T-helper 9 cell (primary cell): Measurements from ENCODE around the gene B3GNT9.

Source experiments
- DNase-seq: peaks from one replicate; pipeline ENCODE4 v3.0.0-alpha.2; 2020

The B3GNT9 gene

GRCh38 chr16:67166598-67167168 lies 15.9 kb upstream of the B3GNT9 start:
- no peak for DNase-seq

- DNase-seq: no peak
Measured at GRCh38 chr16:67166110-67166547, 15.3 kb upstream of the B3GNT9 start.

- DNase-seq: no peak
Measured at GRCh38 chr16:67165121-67166078, 14.6 kb upstream of the B3GNT9 start.

- no peak for DNase-seq
Measured at GRCh38 chr16:67164599-67165061, 13.8 kb upstream of the B3GNT9 start, which contains the start of gene HSF4. HSF4 (plus strand) TSS chr16:67164745; CDS start chr16:67164812, 67 bp downstream.

GRCh38 chr16:67163999-67164558 lies 13.3 kb upstream of the B3GNT9 start:
- no peak for DNase-seq

GRCh38 chr16:67163164-67163998 lies 12.6 kb upstream of the B3GNT9 start:
- no peak for DNase-seq

- no peak for DNase-seq
Measured at GRCh38 chr16:67162506-67163163, 11.8 kb upstream of the B3GNT9 start.

- no peak for DNase-seq
Measured at GRCh38 chr16:67161595-67162058, 10.8 kb upstream of the B3GNT9 start.

- peak; percentile 72 for DNase-seq
Measured at GRCh38 chr16:67158637-67159600, 8.1 kb upstream of the B3GNT9 start.

GRCh38 chr16:67157892-67158635 lies 7.3 kb upstream of the B3GNT9 start:
- DNase-seq: no peak

- DNase-seq: no peak
Measured at GRCh38 chr16:67157106-67157748, 6.4 kb upstream of the B3GNT9 start.

- no peak for DNase-seq
Measured at GRCh38 chr16:67156143-67156844, 5.5 kb upstream of the B3GNT9 start.

GRCh38 chr16:67155295-67156142 lies 4.7 kb upstream of the B3GNT9 start:
- peak; percentile 77 for DNase-seq

GRCh38 chr16:67154578-67155294 lies 3.9 kb upstream of the B3GNT9 start:
- DNase-seq: no peak

- no peak for DNase-seq
Measured at GRCh38 chr16:67151431-67152097, 766 bp upstream of the B3GNT9 start.

- no peak for DNase-seq
Measured at GRCh38 chr16:67150047-67150832, 558 bp downstream of the B3GNT9 start.
